NCI-H128 (cell line): ENCODE data around the gene SKA3.

ENCODE experiments used
- DNase-seq: peaks from one replicate; lab custom pipeline; 2025; ENCODE audit not compliant: unreplicated experiment; lab: John Stamatoyannopoulos, UW

SKA3 gene

GRCh38 chr13:21117104-21117809 is 59.1 kb downstream of the SKA3 start:
- no peak for DNase-seq

DNA sequence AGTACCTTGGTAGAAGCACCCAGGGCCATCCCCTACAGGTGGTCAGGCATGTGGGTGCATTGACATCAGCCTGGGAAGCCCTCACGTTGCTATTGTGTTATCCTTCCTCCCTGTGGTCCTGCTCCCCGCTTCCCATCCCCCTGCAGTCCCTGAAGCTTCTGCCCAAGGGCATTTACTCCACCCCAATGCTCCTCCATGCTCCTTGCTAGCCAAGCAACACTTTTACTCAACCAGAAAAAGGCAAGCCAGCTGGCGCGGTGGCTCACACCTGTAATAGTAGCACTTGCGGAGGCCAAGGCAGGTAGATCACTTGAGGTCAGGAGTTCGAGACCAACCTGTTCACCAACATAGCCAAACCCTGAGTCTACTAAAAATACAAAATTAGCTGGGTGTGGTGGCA is 60.2 kb downstream of the SKA3 start:
- no peak for DNase-seq

GRCh38 chr13:21115231-21115630 is 61.1 kb downstream of the SKA3 start:
- DNase-seq, result no peak

- no peak for DNase-seq
Measured at GRCh38 chr13:21111546-21111945, 64.8 kb downstream of the SKA3 start.

- DNase-seq, result no peak
Measured at GRCh38 chr13:21109168-21109567, 67.2 kb downstream of the SKA3 start.

DNA sequence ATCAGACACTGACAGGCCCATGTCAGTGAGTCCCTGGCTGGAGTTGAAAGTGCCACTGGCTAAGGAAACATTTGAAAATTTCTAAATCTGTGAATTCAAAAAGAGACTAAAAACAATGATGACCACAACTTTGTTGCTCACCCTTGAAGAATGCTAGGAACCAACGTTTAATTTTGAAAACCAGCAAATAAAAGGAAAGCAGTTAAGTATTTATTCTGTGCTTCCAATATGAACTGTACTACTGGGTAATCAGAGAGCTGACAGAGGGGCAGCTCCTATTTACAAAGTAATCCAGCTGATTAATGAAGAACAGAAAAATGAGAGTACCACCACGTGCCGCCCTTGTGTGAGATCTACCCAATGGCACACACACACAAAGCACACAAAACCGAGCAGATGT is 70.3 kb downstream of the SKA3 start:
- no peak for DNase-seq

GRCh38 chr13:21104199-21105019 is 71.9 kb downstream of the SKA3 start:
- no peak for DNase-seq
